GM12892 (cell line): ENCODE data around the gene NRCAM.

Source experiments
- DNase-seq: peaks from one replicate; pipeline ENCODE4 v3.0.0; 2011; ENCODE audit not compliant: insufficient read length
- FAIRE-seq: peaks from 2 replicates; lab custom pipeline; 2011; peaks lifted over from hg19 to GRCh38; lab: Jason Lieb, UNC
- POLR2A ChIP-seq: IDR thresholded peaks from 2 replicates; pipeline ENCODE4 v1.6.1; 2011; ENCODE audit warnings: low read depth, low read length, control low read depth
- POLR2AphosphoS5 ChIP-seq: IDR thresholded peaks from 2 replicates; pipeline ENCODE4 v1.6.1; 2011; ENCODE audit warnings: low read depth, low read length, control low read depth
- TAF1 ChIP-seq: IDR thresholded peaks from 2 replicates; pipeline ENCODE4 v1.6.1; 2011; ENCODE audit warnings: low read depth, mild to moderate bottlenecking, control low read depth, low read length, borderline replicate concordance

NRCAM gene

GRCh38 chr7:108149908-108150307, 306.3 kb downstream of the NRCAM start:
- no peak for TF ChIP-seq TAF1
- TF ChIP-seq POLR2A, result no peak
- TF ChIP-seq POLR2AphosphoS5, result no peak
- FAIRE-seq (no peak), DNase-seq (no peak)

DNA sequence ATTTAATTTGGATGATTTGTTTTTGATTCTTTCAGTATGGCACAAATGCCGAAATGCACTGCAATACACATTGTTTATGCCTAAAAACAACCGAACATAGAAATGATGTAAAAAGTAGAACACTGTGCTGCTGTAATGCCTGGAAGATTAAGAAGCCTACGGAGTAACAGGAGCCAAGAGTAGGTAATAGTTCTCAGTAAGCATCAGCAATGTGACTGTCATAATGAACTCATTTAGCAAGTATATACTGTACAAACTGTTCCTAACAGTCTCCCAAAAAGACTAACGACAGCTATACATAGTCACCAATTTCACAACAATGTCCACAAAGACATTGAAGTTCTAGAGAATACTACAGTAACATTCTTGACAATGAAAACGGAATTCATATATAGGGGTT, 307.1 kb downstream of the NRCAM start:
- DNase-seq, result no peak
- TF ChIP-seq POLR2A (no peak), POLR2AphosphoS5 (no peak), TAF1 (no peak)
- FAIRE-seq, result no peak

DNA sequence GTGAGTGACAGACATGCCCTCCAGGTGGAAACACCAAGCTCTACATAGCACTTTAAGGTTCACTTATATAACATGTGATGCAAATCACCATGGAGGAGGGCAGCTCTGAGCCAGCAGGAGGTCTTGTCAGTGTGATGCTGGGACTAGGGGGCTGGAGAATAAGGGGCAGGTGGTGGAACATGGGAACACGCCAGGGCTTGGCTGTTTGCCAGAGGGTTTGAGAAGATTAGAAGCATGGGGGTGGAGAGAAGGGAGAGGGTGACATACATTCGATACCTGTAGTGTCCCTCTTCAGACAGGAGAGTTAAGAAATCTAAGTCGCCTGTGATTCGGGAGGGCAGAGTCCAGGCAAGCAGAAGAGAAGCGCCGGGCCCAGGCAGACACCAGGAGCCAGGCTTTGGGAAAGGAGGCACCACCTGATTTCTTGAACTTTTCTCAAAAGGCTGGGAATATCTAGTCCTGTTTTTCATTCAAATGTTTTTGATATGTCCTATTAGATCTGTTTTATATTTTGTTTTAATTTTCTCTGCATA, 309.1 kb downstream of the NRCAM start:
- DNase-seq (no peak), FAIRE-seq (no peak)
- TF ChIP-seq POLR2A (no peak), POLR2AphosphoS5 (no peak)

DNA sequence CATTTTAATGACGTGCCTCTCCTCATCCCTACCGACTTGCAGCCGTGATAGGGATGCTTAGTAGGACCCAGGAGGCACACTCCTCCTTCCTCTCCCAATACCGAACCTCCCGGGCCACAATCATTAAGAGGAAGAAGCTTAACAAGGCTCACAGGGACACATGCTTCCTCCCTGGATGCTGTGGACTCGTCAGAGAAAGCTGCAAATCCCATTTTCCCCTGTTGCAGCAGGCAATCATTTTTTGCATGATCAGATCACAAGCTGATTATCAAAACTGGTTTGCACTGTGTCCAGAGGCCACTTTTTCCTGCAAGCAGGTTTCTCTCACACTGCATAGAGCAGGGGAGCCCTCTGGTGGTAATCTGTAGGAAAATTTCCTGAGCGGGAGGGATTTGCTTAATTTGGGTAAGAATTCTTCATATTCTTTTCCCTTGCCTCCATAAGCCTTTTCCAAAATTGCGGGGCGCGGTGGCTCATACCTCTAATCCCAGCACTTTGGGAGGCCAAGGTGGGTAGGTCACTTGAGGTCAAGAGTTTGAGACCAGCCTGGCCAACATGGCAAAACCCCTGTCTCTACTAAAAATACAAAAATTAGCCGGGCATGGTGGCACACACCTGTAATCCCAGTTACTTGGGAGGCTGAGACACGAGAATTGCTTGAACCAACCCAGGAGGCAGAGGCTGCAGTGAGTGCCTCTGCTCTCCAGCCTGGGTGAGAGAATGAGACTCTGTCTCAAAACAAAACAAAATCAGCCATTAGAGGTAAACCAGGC, 310.0 kb downstream of the NRCAM start:
- FAIRE-seq, result peak; percentile 89
- TF ChIP-seq POLR2AphosphoS5, result no peak
- TF ChIP-seq POLR2A, result no peak
- TF ChIP-seq TAF1, result no peak
- no peak for DNase-seq

DNA sequence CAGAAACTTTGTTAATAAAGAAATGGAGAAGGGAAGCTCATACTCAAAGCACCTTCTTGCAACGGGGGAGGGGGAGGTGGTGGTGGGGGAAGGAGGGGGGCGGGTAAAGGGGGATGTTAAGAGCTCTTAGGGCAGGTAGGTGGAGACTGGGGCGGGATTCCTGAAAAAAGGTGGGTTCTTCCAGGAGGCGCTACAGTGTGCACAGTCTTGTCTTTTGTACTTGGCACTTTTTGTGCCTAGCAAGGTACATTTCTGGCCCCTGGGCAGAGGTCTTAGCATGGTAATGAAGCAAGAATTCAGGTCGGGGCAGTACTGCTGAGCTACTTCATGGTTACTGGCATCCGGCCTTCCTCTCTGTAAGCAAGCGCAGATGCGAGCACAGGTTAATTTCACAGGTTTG, 310.8 kb downstream of the NRCAM start:
- FAIRE-seq (no peak), DNase-seq (no peak)
- TF ChIP-seq POLR2A (no peak), TAF1 (no peak), POLR2AphosphoS5 (no peak)

DNA sequence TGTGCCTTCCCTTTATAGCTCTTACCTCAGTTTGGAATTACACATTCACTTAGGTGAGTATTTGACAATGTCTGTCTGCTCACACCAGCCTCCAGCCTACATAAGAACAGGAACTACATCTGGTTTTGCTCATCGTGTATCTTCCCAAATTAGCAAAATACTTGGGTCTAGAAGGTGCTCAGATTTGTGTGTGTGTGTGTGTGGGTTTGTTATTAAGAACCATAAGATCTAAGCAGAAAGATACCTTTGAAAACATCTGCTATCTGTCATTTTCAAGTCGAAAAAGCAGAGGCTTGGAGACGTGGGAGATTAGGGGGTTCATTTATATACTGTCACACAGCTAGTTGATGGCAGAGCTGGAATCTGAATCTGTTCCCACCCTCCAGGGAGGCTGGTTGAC, 311.3 kb downstream of the NRCAM start:
- no peak for FAIRE-seq
- no peak for DNase-seq
- TF ChIP-seq POLR2A, result no peak
- no peak for TF ChIP-seq TAF1
- TF ChIP-seq POLR2AphosphoS5, result no peak

DNA sequence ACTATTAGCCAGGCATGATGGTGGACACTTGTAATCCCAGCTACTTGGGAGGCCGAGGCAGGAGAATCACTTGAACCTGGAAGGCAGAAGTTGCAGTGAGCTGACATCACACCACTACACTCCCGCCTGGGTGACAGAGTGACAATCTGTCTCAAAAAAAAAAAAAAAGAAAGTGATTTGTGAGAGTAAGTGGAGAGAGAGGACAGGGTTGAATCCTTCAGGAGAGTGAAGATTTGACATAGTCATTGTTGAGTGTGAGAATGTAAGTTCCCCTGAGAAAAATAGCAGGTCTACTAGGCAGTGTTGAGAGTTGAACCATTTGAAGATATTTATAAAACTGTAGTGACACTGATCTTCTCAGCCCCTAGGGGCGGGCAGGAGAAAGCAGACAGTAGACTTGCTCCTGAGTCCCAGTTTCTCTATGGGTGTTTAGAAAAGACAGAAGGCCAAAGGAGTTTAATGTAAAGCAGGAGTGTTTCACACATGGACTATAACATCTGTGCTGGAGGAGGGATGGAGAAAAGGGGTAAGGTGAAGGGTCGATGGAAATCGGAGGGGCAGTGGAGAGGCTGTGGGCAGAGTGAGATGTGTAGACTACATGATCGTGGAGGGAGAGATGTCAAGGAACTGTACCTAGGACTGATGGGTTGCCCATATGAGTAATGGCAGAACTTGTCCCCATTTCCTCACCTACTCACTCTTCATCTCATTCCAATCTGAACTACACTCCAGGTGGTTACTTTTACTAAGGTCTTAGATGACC, 312.4 kb downstream of the NRCAM start:
- FAIRE-seq (no peak), DNase-seq (no peak)
- no peak for TF ChIP-seq POLR2A
- no peak for TF ChIP-seq TAF1
- no peak for TF ChIP-seq POLR2AphosphoS5

DNA sequence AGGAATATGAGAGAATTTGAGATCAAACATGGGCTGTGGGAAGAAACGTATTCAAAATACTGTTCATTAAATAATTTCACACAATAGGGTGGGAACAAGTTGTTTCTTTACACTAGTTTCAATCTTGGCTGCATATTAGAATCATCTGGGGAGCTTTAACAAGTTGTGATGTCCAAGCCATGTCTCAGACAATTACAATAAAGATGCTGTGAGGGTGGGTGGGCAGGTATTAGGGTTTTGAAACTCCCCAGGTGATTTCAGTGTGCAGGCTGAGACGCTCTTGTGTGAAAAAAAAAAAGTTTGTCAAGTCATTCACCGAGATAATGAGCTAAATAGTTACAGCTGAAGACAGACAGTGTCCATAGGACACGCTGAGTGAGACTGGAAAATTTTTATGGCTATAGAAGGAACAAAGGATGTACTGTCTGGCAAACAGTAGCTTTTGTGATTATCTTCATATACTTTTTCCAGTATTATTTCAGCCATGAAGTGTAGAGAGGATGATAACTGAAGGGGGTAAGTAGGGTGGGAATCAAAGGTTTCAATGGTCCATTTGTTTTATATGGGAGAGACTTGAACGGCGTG, 313.5 kb downstream of the NRCAM start:
- DNase-seq (no peak), FAIRE-seq (no peak)
- TF ChIP-seq POLR2A, result no peak
- TF ChIP-seq POLR2AphosphoS5, result no peak
- no peak for TF ChIP-seq TAF1

- DNase-seq (no peak), FAIRE-seq (no peak)
- TF ChIP-seq POLR2AphosphoS5 (no peak), TAF1 (no peak), POLR2A (no peak)
Observed at GRCh38 chr7:108142180-108142579, 314.1 kb downstream of the NRCAM start.

DNA sequence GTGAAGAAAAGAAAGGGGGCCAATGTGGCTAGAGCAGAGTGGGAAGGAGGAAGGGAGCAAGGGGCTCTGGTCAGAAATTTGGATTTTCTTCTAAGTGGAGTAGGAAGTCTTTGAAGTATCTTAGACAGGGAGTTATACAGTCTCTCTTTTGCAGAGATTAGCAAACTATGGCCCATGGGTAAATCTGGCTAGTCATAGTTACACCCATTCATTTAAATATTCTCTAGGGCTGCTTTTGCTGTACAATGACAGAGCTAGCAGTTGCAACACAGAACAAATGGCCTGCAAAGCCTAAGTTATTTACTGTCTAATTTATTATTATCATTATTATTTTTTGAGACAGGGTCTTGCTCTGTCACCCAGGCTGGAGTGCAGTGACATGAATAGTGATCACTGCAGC, 315.6 kb downstream of the NRCAM start:
- no peak for DNase-seq
- no peak for TF ChIP-seq POLR2AphosphoS5
- TF ChIP-seq POLR2A, result no peak
- no peak for TF ChIP-seq TAF1
- no peak for FAIRE-seq

- TF ChIP-seq TAF1 (no peak), POLR2AphosphoS5 (no peak), POLR2A (no peak)
- no peak for DNase-seq
- FAIRE-seq, result no peak
Observed at GRCh38 chr7:108138911-108139310, 317.3 kb downstream of the NRCAM start.

DNA sequence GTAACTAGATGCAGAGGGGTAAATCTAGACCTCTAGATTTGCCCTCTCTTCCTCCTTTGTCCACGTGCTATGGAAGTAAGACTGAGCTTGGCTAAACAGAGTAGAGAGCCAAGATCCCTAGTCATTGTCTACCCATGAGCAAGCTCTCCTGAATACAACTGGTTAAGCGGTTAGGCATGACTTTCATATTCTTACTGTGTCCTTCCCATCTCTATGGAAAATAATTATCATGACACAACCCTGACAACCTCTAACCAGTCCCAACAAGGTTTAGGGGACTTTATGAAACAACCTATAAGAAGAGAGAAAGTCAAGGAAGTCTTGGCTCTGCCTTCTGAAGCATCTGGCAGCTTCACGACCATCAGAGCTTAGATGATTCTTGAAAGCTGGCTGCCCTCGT, 318.2 kb downstream of the NRCAM start:
- DNase-seq (no peak), FAIRE-seq (no peak)
- TF ChIP-seq POLR2AphosphoS5, result no peak
- TF ChIP-seq TAF1, result no peak
- TF ChIP-seq POLR2A, result no peak
